A673 (cell line): ENCODE measurements around the gene FANCL.

Experiments used
- CTCF ChIP-seq: fragments of 300-800, 200-600 bp; sonication (generic); conservative IDR thresholded peaks from 2 replicates; pipeline ENCODE4 v1.5.1; 2017; ENCODE audit warnings: low read depth, mild to moderate bottlenecking, antibody characterized with exemption, low read length, moderate library complexity, mixed read lengths
- EZH2 ChIP-seq: fragments of 200-600 bp; sonication (generic); IDR thresholded peaks from 2 replicates; pipeline ENCODE4 v1.6.1; 2017; ENCODE audit warnings: borderline replicate concordance, low read depth, mild to moderate bottlenecking, mixed read lengths, antibody characterized with exemption, low read length; ENCODE audit not compliant: poor library complexity, severe bottlenecking

GRCh38 chr2:58109481-58109880, 131.6 kb downstream of the FANCL start:
- no peak for TF ChIP-seq EZH2
- no peak for TF ChIP-seq CTCF
